ENCODE results near the gene TLE5. TPM values are rescaled to one million over a fixed set of nuclear protein-coding genes. Genes with fewer than 3 reads are reported as not detected.

TLE5 gene
- total RNA-seq, 4 donors from 2014 or later: 502 to 905 (median 558) TPM

GRCh38 chr19:3005345-3005744, 57.0 kb downstream of the TLE5 start:
- TF ChIP-seq EP300 (IDR thresholded peaks at IDR 0.05): no peak
- Histone ChIP-seq H3K9me3 (no peaks in the 10 kb centered on the region), H3K27me3 (no peaks in the 10 kb centered on the region), H3K27ac (no peak overlapping the region), H3K36me3 (peaks cover 0 to 89% of the 10 kb centered on the region in 2 donors), H3K4me1 (no peaks in the 10 kb centered on the region), H3K4me3 (no peak overlapping the region)
- no CpG with 5 or more reads among the region's 18 CpGs for WGBS, 2 donors (ENCODE audit: low coverage in 1 of 2)
- ATAC-seq: no peak

GRCh38 chr19:3004522-3004921, 57.8 kb downstream of the TLE5 start:
- H3K9me3 ChIP-seq: no peaks in the 10 kb centered on the region
- no peak overlapping the region for H3K4me3 ChIP-seq
- H3K36me3 ChIP-seq: peaks cover 0 to 84% of the 10 kb centered on the region in 2 donors
- H3K27ac ChIP-seq: no peak overlapping the region
- WGBS, 2 donors (ENCODE audit: low coverage in 1 of 2): 100% methylated on average over 2 to 4 of the region's 4 CpGs
- H3K4me1 ChIP-seq: no peaks in the 10 kb centered on the region
- ATAC-seq: no peak
- no peak for TF ChIP-seq POLR2A (IDR thresholded peaks at IDR 0.05)
- H3K27me3 ChIP-seq: no peaks in the 10 kb centered on the region

GRCh38 chr19:3003046-3003445, 59.2 kb downstream of the TLE5 start:
- Histone ChIP-seq H3K27me3 (no peaks in the 10 kb centered on the region), H3K27ac (no peak overlapping the region), H3K36me3 (peaks cover 0 to 82% of the 10 kb centered on the region in 2 donors), H3K4me3 (no peak overlapping the region), H3K9me3 (no peaks in the 10 kb centered on the region), H3K4me1 (no peaks in the 10 kb centered on the region)
- no peak for TF ChIP-seq CTCF (IDR thresholded peaks at IDR 0.05)
- TF ChIP-seq EP300 (IDR thresholded peaks at IDR 0.05): no peak
- TF ChIP-seq POLR2AphosphoS5 (IDR thresholded peaks at IDR 0.05): no peak
- no peak for TF ChIP-seq POLR2A (IDR thresholded peaks at IDR 0.05)
- ATAC-seq: no peak
- 69% methylated on average over 4 of the region's 7 CpGs; no CpG with 5 or more reads in 1 of the 2 donors for WGBS, 2 donors (ENCODE audit: low coverage in 1 of 2)

Other genes with a start within 250 kb of the TLE5 start
- gene ZNF554, start 242.6 kb downstream of the TLE5 start, total RNA-seq: 1 to 10 TPM; 3.5 to 7.8 (median 5.5) TPM
- gene ZNF555, start 221.0 kb downstream of the TLE5 start, total RNA-seq: 10 to 100 TPM in 1 of 4 donors, 1 to 10 TPM in 3; 4.2 to 10.9 (median 7.6) TPM
- gene ZNF556, start 195.2 kb downstream of the TLE5 start, total RNA-seq: under 1 TPM in 3 of 4 donors, not detected in 1; 0.27 to 0.47 (median 0.27) TPM
- gene ZNF57, start 161.6 kb downstream of the TLE5 start, total RNA-seq: 1 to 10 TPM; 1.3 to 3.8 (median 2.8) TPM
- gene ZNF77, start 117.5 kb downstream of the TLE5 start, total RNA-seq: 1 to 10 TPM; 2.2 to 6.8 (median 3.4) TPM
- gene TLE6, start 84.9 kb downstream of the TLE5 start, total RNA-seq: under 1 TPM in 3 of 4 donors, not detected in 1; 0.19 to 0.64 (median 0.40) TPM
- 10 to 100 TPM; 27.1 to 46.1 (median 34.4) TPM for gene TLE2, start 33.2 kb downstream of the TLE5 start, total RNA-seq
- 100 to 1,000 TPM in 1 of 4 donors, 10 to 100 TPM in 3; 68.4 to 154 (median 83.4) TPM for gene GNA11, start 31.9 kb upstream of the TLE5 start, total RNA-seq
- gene GNA15, start 73.5 kb upstream of the TLE5 start, total RNA-seq: 1 to 10 TPM; 1.2 to 9.3 (median 5.7) TPM
- gene S1PR4, start 116.3 kb upstream of the TLE5 start, total RNA-seq: 1 to 10 TPM in 2 of 4 donors, under 1 TPM in 2; 0.20 to 1.9 (median 1.1) TPM
- 10 to 100 TPM; 18.0 to 42.3 (median 29.2) TPM for gene NCLN, start 123.4 kb upstream of the TLE5 start, total RNA-seq
- gene CELF5, start 162.2 kb upstream of the TLE5 start, total RNA-seq: not detected

Data from gastroesophageal sphincter (tissue), 4 donors.